HepG2 (cell line): ENCODE data around the gene TMEFF2. TPM values are rescaled to one million over a fixed set of nuclear protein-coding genes. Genes with fewer than 3 reads are reported as not detected.

ENCODE experiments used
- ATAC-seq: fragments of 200-7000 bp; cut with Tn5 transposase; 3 replicates; pipeline ENCODE4 v1.9.1; 2020; ENCODE audit warnings: mild to moderate bottlenecking, moderate library complexity
- BruUV-seq: library from RNA; stranded (reverse); fragments of 400-500 nt; replicated peaks from 2 replicates; lab custom pipeline; 2021; lab: Mats Ljungman, UMichigan
- CTCF ChIA-PET: fragments of 300-600 bp; formaldehyde crosslinking; extraction: SDS; loops from one replicate; lab custom pipeline; 2021; ENCODE audit warnings: low total read pairs, inconsistent platforms, low intra/inter-chr PET ratio; lab: Yijun Ruan, JAX
- POLR2A ChIA-PET: fragments of 350-600 bp; sonication (Branson Sonifier 250); formaldehyde crosslinking; loops from one replicate; lab custom pipeline; 2020; ENCODE audit warnings: antibody characterized with exemption, inconsistent platforms; lab: Yijun Ruan, JAX
- DNase-seq: peaks from one replicate; pipeline ENCODE4 v3.0.0-alpha.2; 2015; ENCODE audit warnings: low spot score
- FAIRE-seq: peaks from 3 replicates; lab custom pipeline; 2011; peaks lifted over from hg19 to GRCh38; lab: Jason Lieb, UNC
- H2AFZ ChIP-seq: one replicate; pipeline ENCODE4 v1.6.1; 2011; ENCODE audit warnings: low read length, inconsistent platforms
- H3K27ac ChIP-seq: fragments of 300-600 bp; 3 replicates; pipeline ENCODE4 v1.8.0; 2011; ENCODE audit warnings: mixed run types, mild to moderate bottlenecking, mixed read lengths, low read length, inconsistent platforms; ENCODE audit not compliant: insufficient read depth; ENCODE audit errors: extremely low read length
- H3K27me3 ChIP-seq, 2 experiments: fragments of 200-600 bp in 1 of 2; 2 replicates in 1 of 2; 3 replicates in 1 of 2; pipeline versions ENCODE4 v1.6.0 to v1.8.0; 2011; ENCODE audit warnings: low read length in 2 of 2, mild to moderate bottlenecking in 2 of 2, moderate library complexity in 2 of 2, inconsistent platforms in 1 of 2; ENCODE audit not compliant: insufficient read depth in 2 of 2, control insufficient read depth in 1 of 2
- H3K36me3 ChIP-seq, 2 experiments: fragments of 200-600 bp in 1 of 2; replicated peaks in 1 of 2; 2 replicates in 1 of 2; 3 replicates in 1 of 2; pipeline versions ENCODE4 v1.5.1 to v1.8.0; 2011; ENCODE audit warnings: low read length in 2 of 2, inconsistent platforms in 1 of 2; ENCODE audit not compliant: insufficient read depth in 2 of 2, control insufficient read depth in 1 of 2
- H3K4me1 ChIP-seq: 2 replicates; pipeline ENCODE4 v1.5.1; 2012; ENCODE audit warnings: low read length, inconsistent platforms; ENCODE audit not compliant: insufficient read depth
- H3K4me2 ChIP-seq: 2 replicates; pipeline ENCODE4 v1.6.0; 2011; ENCODE audit warnings: low read depth, low read length, inconsistent platforms
- H3K4me3 ChIP-seq, 3 experiments: fragments of 200-600 bp in 1 of 3; sonication (generic), shearing (Covaris generic) in 1 of 3; replicated peaks in 1 of 3; 2 replicates each; pipeline ENCODE4 v1.5.1; 2011 to 2016; ENCODE audit warnings: low read length in 3 of 3, inconsistent platforms in 2 of 3, low read depth in 2 of 3, mild to moderate bottlenecking in 2 of 3, control low read depth in 1 of 3, mixed read lengths in 1 of 3; ENCODE audit not compliant: insufficient read depth in 1 of 3
- H3K79me2 ChIP-seq: one replicate; pipeline ENCODE4 v1.6.1; 2011; ENCODE audit warnings: low read length, inconsistent platforms; ENCODE audit not compliant: insufficient read depth
- H3K9ac ChIP-seq: 2 replicates; pipeline ENCODE4 v1.6.0; 2011; ENCODE audit warnings: mild to moderate bottlenecking, low read depth, low read length, inconsistent platforms; ENCODE audit not compliant: insufficient read depth
- H3K9me3 ChIP-seq: 2 replicates; pipeline ENCODE4 v1.5.1; 2012; ENCODE audit warnings: mild to moderate bottlenecking, low read length
- H4K20me1 ChIP-seq: 2 replicates; pipeline ENCODE4 v1.6.0; 2011; ENCODE audit warnings: inconsistent platforms, mild to moderate bottlenecking, low read length, moderate library complexity; ENCODE audit not compliant: insufficient read depth
- BHLHE40 ChIP-seq: IDR thresholded peaks from 2 replicates; pipeline ENCODE4 v1.6.1; 2011; ENCODE audit warnings: low read length, improper control_type of control experiment
- BRCA1 ChIP-seq: sonication (generic); formaldehyde crosslinking; IDR thresholded peaks from 2 replicates; pipeline ENCODE4 v1.4.0; 2020; ENCODE audit warnings: missing genetic modification reagents
- GATAD2A ChIP-seq: IDR thresholded peaks from 2 replicates; pipeline ENCODE4 v1.6.1; 2016
- HMG20B ChIP-seq: conservative IDR thresholded peaks from 2 replicates; pipeline ENCODE4 v1.6.1; 2016; ENCODE audit warnings: missing genetic modification reagents, missing compliant biosample characterization
- KLF6 ChIP-seq: IDR thresholded peaks from 2 replicates; pipeline ENCODE4 v1.8.0; 2016; ENCODE audit warnings: missing biosample characterization, missing genetic modification reagents
- MEIS2 ChIP-seq: sonication (generic); formaldehyde crosslinking; IDR thresholded peaks from 2 replicates; pipeline ENCODE4 v1.9.0; 2021; ENCODE audit warnings: mild to moderate bottlenecking, missing genetic modification reagents
- PLRG1 ChIP-seq: fragments of 450-650 bp; conservative IDR thresholded peaks from 2 replicates; pipeline ENCODE4 v1.6.1; 2016
- SALL2 ChIP-seq: sonication (generic); formaldehyde crosslinking; IDR thresholded peaks from 2 replicates; pipeline ENCODE4 v1.8.1; 2023; ENCODE audit warnings: mild to moderate bottlenecking, missing genetic modification reagents, inconsistent platforms
- SRSF4 ChIP-seq: fragments of 200-400 bp; formaldehyde crosslinking; IDR thresholded peaks from one replicate; pipeline ENCODE4 v1.6.1; 2018; ENCODE audit warnings: mild to moderate bottlenecking, low read depth, low read length, moderate library complexity; ENCODE audit not compliant: poor library complexity, severe bottlenecking
- ZMYM3 ChIP-seq: sonication (generic); formaldehyde crosslinking; IDR thresholded peaks from 2 replicates; pipeline ENCODE4 v1.5.1; 2020; ENCODE audit warnings: mild to moderate bottlenecking, missing genetic modification reagents
- ZNF382 ChIP-seq: sonication (generic); formaldehyde crosslinking; IDR thresholded peaks from 2 replicates; pipeline ENCODE4 v1.5.0; 2020; ENCODE audit warnings: missing genetic modification reagents, mild to moderate bottlenecking, borderline replicate concordance
- ZNF430 ChIP-seq: sonication (generic); formaldehyde crosslinking; IDR thresholded peaks from 2 replicates; pipeline ENCODE4 v1.9.0; 2021; ENCODE audit warnings: mild to moderate bottlenecking, missing genetic modification reagents
- ZNF737 ChIP-seq: sonication (generic); formaldehyde crosslinking; IDR thresholded peaks from 2 replicates; pipeline ENCODE4 v1.5.0; 2020; ENCODE audit warnings: missing genetic modification reagents, mild to moderate bottlenecking, borderline replicate concordance
- ZNF780A ChIP-seq: sonication (generic); formaldehyde crosslinking; IDR thresholded peaks from 2 replicates; pipeline ENCODE4 v1.8.0; 2022; ENCODE audit warnings: mild to moderate bottlenecking, missing genetic modification reagents, moderate library complexity
- WGBS: methylation state at CpG from one replicate; pipeline ENCODE4 v1.1.6; 2017; ENCODE audit warnings: low lambda C conversion rate; 5-methylcytosine and 5-hydroxymethylcytosine counted together
- in situ Hi-C: cut with HindIII; loops from 2 replicates; pipeline ENCODE4 v1.10.0; 2017; ENCODE audit warnings: low pct_unique_long_range_greater_than_20kb; ENCODE audit not compliant: extremely low pct_ligation_motif_present
- intact Hi-C: fragments of 100-400 bp; cut with micrococcal nuclease; formaldehyde crosslinking; loops from one replicate; pipeline ENCODE4 v1.10.0; 2022; ENCODE audit not compliant: unreplicated experiment
- polyA plus RNA-seq, 8 experiments: library from polyadenylated mRNA; depleted of rRNA in 3 of 8; stranded (reverse) in 7 of 8; unstranded in 1 of 8; fragments of >200 nt; fragmentation: Illumina TruSeq in 4 of 8; extraction: Trizol in 4 of 8; gene quantifications; 2 replicates each; pipeline versions ENCODE4 v1.2.1 to v1.2.3, GENCODE V29; 2011 to 2016; ENCODE audit warnings: low read depth in 4 of 8, missing spikeins in 1 of 8, mixed read lengths in 1 of 8; ENCODE audit not compliant: insufficient read depth in 1 of 8
- total RNA-seq, 5 experiments: library from RNA; depleted of rRNA; stranded (reverse); fragments of >200 nt; fragmentation: Illumina TruSeq; extraction: Trizol; gene quantifications; 2 replicates each; pipeline ENCODE4 v1.2.3, GENCODE V29; 2016; ENCODE audit warnings: low read depth in 1 of 5

TMEFF2 gene
- total and polyA plus RNA-seq, 2 of the 13 experiments (the other 11 are each of a cell fraction or from before 2014, with no cell fraction given): not detected

GRCh38 chr2:192148241-192148619 is 46.5 kb downstream of the TMEFF2 start:
- Histone ChIP-seq H2AFZ (no peak overlapping the region), H3K27ac (no peak overlapping the region), H3K4me2 (no peak overlapping the region), H3K4me1 (no peaks in the 10 kb centered on the region), H3K27me3 (no peaks in the 10 kb centered on the region), H3K79me2 (no peaks in the 10 kb centered on the region), H3K4me3 (no peak overlapping the region), H3K9ac (no peak overlapping the region), H3K9me3 (no peaks in the 10 kb centered on the region), H4K20me1 (no peaks in the 10 kb centered on the region), H3K36me3 (no peaks in the 10 kb centered on the region)
- POLR2A ChIA-PET: no interaction called here
- in situ Hi-C loops (no loop called here), intact Hi-C loops (no loop called here)
- FAIRE-seq (no peak), ATAC-seq (no peak), DNase-seq (no peak)
- WGBS: 0% methylated on average over 2 of the region's 2 CpGs
- CTCF ChIA-PET: no interaction called here
- no TSS peak for BruUV-seq
- TF ChIP-seq ZNF382 (no peak), GATAD2A (CRISPR knock-in tag) (no peak), KLF6 (CRISPR knock-in tag) (no peak), ZMYM3 (CRISPR knock-in tag) (no peak), SALL2 (CRISPR knock-in tag) (no peak), ZNF430 (CRISPR knock-in tag) (no peak), HMG20B (CRISPR knock-in tag) (no peak), ZNF737 (no peak), MEIS2 (no peak), SRSF4 (no peak), BHLHE40 (no peak), PLRG1 (no peak), BRCA1 (CRISPR knock-in tag) (no peak), ZNF780A (CRISPR knock-in tag) (no peak)
